ENCODE results near the gene ZNF132. TPM values are rescaled to one million over a fixed set of nuclear protein-coding genes. Genes with fewer than 3 reads are reported as not detected.
"Not testable (repeated sequence)": the region's sequence is repeated elsewhere in the genome, so short reads cannot be mapped to it uniquely, and the experiment has no call there.

Gene ZNF132
- total RNA-seq, 1 donor from 2014 or later, result 9.9 TPM

- no peaks in the 10 kb centered on the region for H3K9me3 ChIP-seq (ENCODE audit: control insufficient read depth in 3 of 3, low read length in 3 of 3)
- H3K4me3 ChIP-seq (ENCODE audit: low read length in 3 of 3), result peak overlapping the region; percentile 86 to 92 (median 91)
- H3K36me3 ChIP-seq (ENCODE audit: control insufficient read depth in 3 of 3, insufficient read depth in 3 of 3, low read length in 3 of 3), result peaks cover 26 to 32% (median 31%) of the 10 kb centered on the region in 3 donors
- peaks cover 18 to 37% (median 19%) of the 10 kb centered on the region in 3 donors for H3K4me1 ChIP-seq (ENCODE audit: control insufficient read depth in 3 of 3, insufficient read depth in 3 of 3, low read length in 3 of 3)
- H3K27ac ChIP-seq (ENCODE audit: low read depth, low read length), result peak overlapping the region; percentile 88
- H3K27me3 ChIP-seq (ENCODE audit: control insufficient read depth in 3 of 3, insufficient read depth in 3 of 3, low read length in 3 of 3), result no peaks in the 10 kb centered on the region
- H3K9ac ChIP-seq (ENCODE audit: low read depth in 1 of 3, low read length in 3 of 3), result peak overlapping the region; percentile 61 to 89 (median 85)
These were observed 37.2 kb upstream of the ZNF132 start for GRCh38 chr19:58477130-58477529.

GRCh38 chr19:58476498-58477015 is 36.6 kb upstream of the ZNF132 start:
- Histone ChIP-seq H3K9me3 (ENCODE audit: control insufficient read depth in 3 of 3, low read length in 3 of 3) (no peaks in the 10 kb centered on the region), H3K4me3 (ENCODE audit: low read length in 3 of 3) (peak overlapping the region; percentile 86 to 92 (median 91)), H3K27ac (ENCODE audit: low read depth, low read length) (peak overlapping the region; percentile 88), H3K4me1 (ENCODE audit: control insufficient read depth in 3 of 3, insufficient read depth in 3 of 3, low read length in 3 of 3) (peaks cover 18 to 37% (median 19%) of the 10 kb centered on the region in 3 donors), H3K9ac (ENCODE audit: low read depth in 1 of 3, low read length in 3 of 3) (peak overlapping the region; percentile 84 to 89 (median 85)), H3K27me3 (ENCODE audit: control insufficient read depth in 3 of 3, insufficient read depth in 3 of 3, low read length in 3 of 3) (no peaks in the 10 kb centered on the region), H3K36me3 (ENCODE audit: control insufficient read depth in 3 of 3, insufficient read depth in 3 of 3, low read length in 3 of 3) (peaks cover 29 to 37% (median 36%) of the 10 kb centered on the region in 3 donors)

- no peaks in the 10 kb centered on the region for H3K27me3 ChIP-seq (ENCODE audit: control insufficient read depth in 3 of 3, insufficient read depth in 3 of 3, low read length in 3 of 3)
- H3K9ac ChIP-seq (ENCODE audit: low read depth in 1 of 3, low read length in 3 of 3), result peak within 1 kb of the TSS; percentile 84 to 89 (median 85)
- peak within 1 kb of the TSS; percentile 88 for H3K27ac ChIP-seq (ENCODE audit: low read depth, low read length)
- no peaks in the 10 kb centered on the region for H3K9me3 ChIP-seq (ENCODE audit: control insufficient read depth in 3 of 3, low read length in 3 of 3)
- peak within 1 kb of the TSS; percentile 86 to 92 (median 91) for H3K4me3 ChIP-seq (ENCODE audit: low read length in 3 of 3)
- peaks cover 25 to 36% (median 34%) of the 10 kb centered on the region in 3 donors for H3K36me3 ChIP-seq (ENCODE audit: control insufficient read depth in 3 of 3, insufficient read depth in 3 of 3, low read length in 3 of 3)
- H3K4me1 ChIP-seq (ENCODE audit: control insufficient read depth in 3 of 3, insufficient read depth in 3 of 3, low read length in 3 of 3), result peaks cover 18 to 37% (median 19%) of the 10 kb centered on the region in 3 donors
These were observed 36.0 kb upstream of the ZNF132 start, which contains the start of gene ZNF446 for GRCh38 chr19:58475714-58476497. ZNF446 (plus strand) TSS chr19:58476352; CDS start chr19:58477219, 867 bp downstream.

GRCh38 chr19:58474997-58475713 is 35.2 kb upstream of the ZNF132 start:
- H3K9ac ChIP-seq (ENCODE audit: low read depth in 1 of 3, low read length in 3 of 3), result peak overlapping the region; percentile 84 to 89 (median 85)
- peak overlapping the region; percentile 88 for H3K27ac ChIP-seq (ENCODE audit: low read depth, low read length)
- peaks cover 18 to 37% (median 19%) of the 10 kb centered on the region in 3 donors for H3K4me1 ChIP-seq (ENCODE audit: control insufficient read depth in 3 of 3, insufficient read depth in 3 of 3, low read length in 3 of 3)
- H3K9me3 ChIP-seq (ENCODE audit: control insufficient read depth in 3 of 3, low read length in 3 of 3), result no peaks in the 10 kb centered on the region
- peaks cover 26 to 32% (median 29%) of the 10 kb centered on the region in 3 donors for H3K36me3 ChIP-seq (ENCODE audit: control insufficient read depth in 3 of 3, insufficient read depth in 3 of 3, low read length in 3 of 3)
- H3K27me3 ChIP-seq (ENCODE audit: control insufficient read depth in 3 of 3, insufficient read depth in 3 of 3, low read length in 3 of 3), result no peaks in the 10 kb centered on the region
- H3K4me3 ChIP-seq (ENCODE audit: low read length in 3 of 3), result peak overlapping the region; percentile 86 to 92 (median 91)

- Histone ChIP-seq H3K4me1 (ENCODE audit: control insufficient read depth in 3 of 3, insufficient read depth in 3 of 3, low read length in 3 of 3) (peaks cover 18 to 37% (median 19%) of the 10 kb centered on the region in 3 donors), H3K36me3 (ENCODE audit: control insufficient read depth in 3 of 3, insufficient read depth in 3 of 3, low read length in 3 of 3) (peaks cover 29 to 38% (median 35%) of the 10 kb centered on the region in 3 donors), H3K27ac (ENCODE audit: low read depth, low read length) (peak overlapping the region; percentile 88)
These were observed 34.5 kb upstream of the ZNF132 start for GRCh38 chr19:58474291-58474996.

GRCh38 chr19:58473775-58474174 is 33.8 kb upstream of the ZNF132 start:
- Histone ChIP-seq H3K4me1 (ENCODE audit: control insufficient read depth in 3 of 3, insufficient read depth in 3 of 3, low read length in 3 of 3) (peaks cover 18 to 37% (median 19%) of the 10 kb centered on the region in 3 donors), H3K4me3 (ENCODE audit: low read length in 3 of 3) (no peak overlapping the region), H3K27ac (ENCODE audit: low read depth, low read length) (no peak overlapping the region), H3K36me3 (ENCODE audit: control insufficient read depth in 3 of 3, insufficient read depth in 3 of 3, low read length in 3 of 3) (peaks cover 27 to 37% (median 36%) of the 10 kb centered on the region in 3 donors), H3K27me3 (ENCODE audit: control insufficient read depth in 3 of 3, insufficient read depth in 3 of 3, low read length in 3 of 3) (no peaks in the 10 kb centered on the region), H3K9ac (ENCODE audit: low read depth in 1 of 3, low read length in 3 of 3) (no peak overlapping the region), H3K9me3 (ENCODE audit: control insufficient read depth in 3 of 3, low read length in 3 of 3) (no peaks in the 10 kb centered on the region)

More at GRCh38 chr19:58474291-58474996, 34.5 kb upstream of the ZNF132 start:
- H3K9me3 ChIP-seq (ENCODE audit: control insufficient read depth in 3 of 3, low read length in 3 of 3), result no peaks in the 10 kb centered on the region
- H3K4me3 ChIP-seq (ENCODE audit: low read length in 3 of 3), result no peak overlapping the region
- H3K9ac ChIP-seq (ENCODE audit: low read depth in 1 of 3, low read length in 3 of 3), result peak overlapping the region in 1 of 3 donors; percentile 89
- no peaks in the 10 kb centered on the region for H3K27me3 ChIP-seq (ENCODE audit: control insufficient read depth in 3 of 3, insufficient read depth in 3 of 3, low read length in 3 of 3)

- no peak overlapping the region for H3K27ac ChIP-seq (ENCODE audit: low read depth, low read length)
- peaks cover 19 to 33% (median 27%) of the 10 kb centered on the region in 3 donors for H3K4me1 ChIP-seq (ENCODE audit: control insufficient read depth in 3 of 3, insufficient read depth in 3 of 3, low read length in 3 of 3)
- H3K9ac ChIP-seq (ENCODE audit: low read depth in 1 of 3, low read length in 3 of 3), result no peak overlapping the region
- H3K9me3 ChIP-seq (ENCODE audit: control insufficient read depth in 3 of 3, low read length in 3 of 3), result no peaks in the 10 kb centered on the region
- H3K27me3 ChIP-seq (ENCODE audit: control insufficient read depth in 3 of 3, insufficient read depth in 3 of 3, low read length in 3 of 3), result no peaks in the 10 kb centered on the region
- H3K4me3 ChIP-seq (ENCODE audit: low read length in 3 of 3), result no peak overlapping the region
- H3K36me3 ChIP-seq (ENCODE audit: control insufficient read depth in 3 of 3, insufficient read depth in 3 of 3, low read length in 3 of 3), result peaks cover 27 to 31% (median 30%) of the 10 kb centered on the region in 3 donors
These were observed 31.8 kb upstream of the ZNF132 start for GRCh38 chr19:58471736-58472135.

- H3K36me3 ChIP-seq (ENCODE audit: control insufficient read depth in 3 of 3, insufficient read depth in 3 of 3, low read length in 3 of 3), result peaks cover 27 to 31% (median 30%) of the 10 kb centered on the region in 3 donors
- peaks cover 19 to 30% (median 26%) of the 10 kb centered on the region in 3 donors for H3K4me1 ChIP-seq (ENCODE audit: control insufficient read depth in 3 of 3, insufficient read depth in 3 of 3, low read length in 3 of 3)
- H3K27me3 ChIP-seq (ENCODE audit: control insufficient read depth in 3 of 3, insufficient read depth in 3 of 3, low read length in 3 of 3); H3K4me3 ChIP-seq (ENCODE audit: low read length in 3 of 3); H3K27ac ChIP-seq (ENCODE audit: low read depth, low read length); H3K9me3 ChIP-seq (ENCODE audit: control insufficient read depth in 3 of 3, low read length in 3 of 3); H3K9ac ChIP-seq (ENCODE audit: low read depth in 1 of 3, low read length in 3 of 3): not testable (repeated sequence)
These were observed 31.0 kb upstream of the ZNF132 start for GRCh38 chr19:58470837-58471543.

Measured in skeletal muscle tissue (tissue), 4 donors.